Right lung (tissue), 10 donors: ENCODE data around the gene CDCA4. TPM values are rescaled to one million over a fixed set of nuclear protein-coding genes. Genes with fewer than 3 reads are reported as not detected.
"Not testable (repeated sequence)": the region's sequence is repeated elsewhere in the genome, so short reads cannot be mapped to it uniquely, and the experiment has no call there.

Experiments used
- DNase-seq, 2 donors: peaks; one replicate each; pipeline ENCODE4 v3.0.0-alpha.2; 2013
- long read RNA-seq, 8 donors: transcript quantifications; one replicate each; lab custom pipeline, GENCODE V29; 2026
- polyA plus RNA-seq, 5 donors: library from polyadenylated mRNA; unstranded; fragments of 120-200 nt; gene quantifications; one replicate each; pipeline versions ENCODE4 v1.2.1 to v1.2.3, GENCODE V29; 2013; ENCODE audit warnings: inconsistent platforms in 1 of 5, low replicate concordance in 1 of 5; ENCODE audit not compliant: insufficient read length in 5 of 5, insufficient read depth in 1 of 5

The CDCA4 gene
- 10 to 100 TPM; 18.5 to 26.6 (median 23.0) TPM for polyA plus RNA-seq
- long read RNA-seq, donor 1, transcript CDCA4-201 (2 exons, 2,513 nt), result major isoform, 17 of 17 reads
- long read RNA-seq, donor 1, partial matches to known transcripts, result 0 of 17 reads
- long read RNA-seq, donor 1, other reads (novel, unspliced or antisense), result 0 of 17 reads
- long read RNA-seq, donor 2, transcript CDCA4-201 (2 exons, 2,513 nt), result major isoform, 15 of 15 reads
- long read RNA-seq, donor 2, partial matches to known transcripts, result 0 of 15 reads
- long read RNA-seq, donor 2, other reads (novel, unspliced or antisense), result 0 of 15 reads
- long read RNA-seq, donor 3, transcript CDCA4-201 (2 exons, 2,513 nt), result major isoform, 12 of 12 reads
- long read RNA-seq, donor 3, partial matches to known transcripts, result 0 of 12 reads
- long read RNA-seq, donor 3, other reads (novel, unspliced or antisense), result 0 of 12 reads
- long read RNA-seq, donor 4, transcript CDCA4-201 (2 exons, 2,513 nt), result major isoform, 5 of 24 reads
- long read RNA-seq, donor 4, partial matches to known transcripts, result 19 of 24 reads
- long read RNA-seq, donor 4, other reads (novel, unspliced or antisense), result 0 of 24 reads
- long read RNA-seq, donor 5, transcript CDCA4-201 (2 exons, 2,513 nt), result major isoform, 31 of 31 reads
- long read RNA-seq, donor 5, partial matches to known transcripts, result 0 of 31 reads
- long read RNA-seq, donor 5, other reads (novel, unspliced or antisense), result 0 of 31 reads
- long read RNA-seq, donor 6, transcript CDCA4-201 (2 exons, 2,513 nt), result major isoform, 15 of 15 reads
- long read RNA-seq, donor 6, partial matches to known transcripts, result 0 of 15 reads
- long read RNA-seq, donor 6, other reads (novel, unspliced or antisense), result 0 of 15 reads
- long read RNA-seq, donor 7, transcript CDCA4-201 (2 exons, 2,513 nt), result major isoform, 17 of 17 reads
- long read RNA-seq, donor 7, partial matches to known transcripts, result 0 of 17 reads
- long read RNA-seq, donor 7, other reads (novel, unspliced or antisense), result 0 of 17 reads
- long read RNA-seq, donor 8, transcript CDCA4-201 (2 exons, 2,513 nt), result major isoform, 15 of 15 reads
- long read RNA-seq, donor 8, partial matches to known transcripts, result 0 of 15 reads
- long read RNA-seq, donor 8, other reads (novel, unspliced or antisense), result 0 of 15 reads

DNA sequence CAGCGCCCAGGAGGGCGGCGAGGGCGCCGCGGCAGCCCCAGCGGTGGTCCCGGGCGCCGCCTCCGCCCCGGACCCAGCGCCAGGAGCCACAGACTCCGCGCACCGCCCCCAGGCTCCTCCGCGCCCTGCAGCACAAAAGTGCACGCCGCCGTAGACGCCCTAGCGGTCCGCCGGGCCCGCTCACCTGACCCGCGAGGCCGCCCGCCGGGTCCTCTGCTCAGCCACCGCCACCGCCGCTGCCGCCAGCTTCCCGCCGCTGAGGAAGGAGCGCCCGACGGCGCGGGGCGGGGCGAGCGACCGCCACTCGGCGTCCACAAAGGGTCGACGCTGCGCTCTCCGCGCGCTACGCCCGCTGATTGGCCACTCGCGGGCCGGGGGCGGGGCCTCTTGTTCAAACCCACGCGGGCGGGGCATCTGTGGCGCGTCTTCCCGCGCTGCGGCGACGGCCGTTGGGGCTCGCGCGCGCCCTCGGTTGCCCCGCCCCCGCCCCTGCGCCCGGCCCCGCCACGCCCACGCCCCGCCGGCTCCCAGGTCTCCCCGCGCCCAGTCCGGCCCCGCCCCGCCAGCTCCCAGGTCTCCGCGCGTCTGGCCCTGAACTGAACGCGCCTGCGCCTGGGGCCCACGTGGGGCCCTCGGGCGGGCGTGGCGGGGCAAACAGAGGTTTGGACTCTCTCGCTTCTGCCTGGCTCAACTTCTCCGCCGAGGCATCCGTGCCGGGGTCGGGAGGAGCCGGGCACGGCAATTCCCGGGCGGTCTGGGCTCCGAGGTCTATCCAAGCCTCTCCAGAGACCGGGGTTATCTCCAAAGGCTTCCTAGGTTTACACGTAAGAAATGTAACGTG lies at the start of gene CDCA4:
Gene CDCA4, minus strand, starts transcription at position 269 of the 841 bp plus-strand sequence. CDS start 9,154 bp downstream, outside the sequence.
- DNase-seq, result peak; percentile 97 to 98

DNA sequence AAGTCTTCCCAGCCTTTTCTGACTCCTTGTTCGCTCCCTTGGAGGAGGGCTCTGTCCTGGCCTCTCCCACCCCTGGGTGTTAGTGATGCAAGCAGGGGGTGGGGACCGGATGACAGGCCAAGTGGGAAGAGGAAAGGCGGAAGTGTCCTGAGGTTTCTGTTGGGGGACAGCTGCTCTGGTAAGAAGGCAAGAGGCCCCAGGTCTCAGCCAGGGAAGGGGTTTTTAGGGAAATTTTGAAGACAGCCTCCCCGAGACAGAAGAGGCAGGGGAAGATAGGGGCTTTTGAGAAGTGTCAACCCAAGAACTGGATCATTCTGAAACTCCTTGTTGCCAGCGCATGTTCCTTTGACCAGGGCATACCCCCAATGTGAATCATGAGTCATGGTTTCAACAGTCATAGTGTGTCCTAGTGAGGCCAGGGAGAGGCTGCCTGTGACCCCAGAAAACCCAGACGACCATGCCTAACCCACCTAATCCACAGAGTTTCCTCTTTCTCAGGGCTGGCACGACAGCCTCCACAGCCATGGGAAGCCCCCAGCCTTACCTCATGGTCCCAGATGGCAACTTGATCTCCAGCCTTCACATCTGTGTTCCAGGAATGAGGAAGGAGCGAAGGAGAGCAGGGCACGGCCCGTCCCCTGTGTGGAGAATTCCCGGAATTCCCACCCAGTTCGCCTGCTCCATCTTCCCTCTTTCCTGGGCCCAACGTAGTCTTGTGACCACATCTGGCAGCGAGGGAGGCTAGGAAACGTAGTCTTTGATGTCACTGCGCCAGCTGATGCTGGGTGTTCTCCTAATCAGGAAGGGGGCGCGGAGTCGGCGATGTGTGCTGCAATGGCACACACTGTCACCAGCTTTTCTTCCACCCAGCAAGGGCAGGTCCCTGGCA lies 49.2 kb upstream of the CDCA4 start:
- no peak for DNase-seq

DNA sequence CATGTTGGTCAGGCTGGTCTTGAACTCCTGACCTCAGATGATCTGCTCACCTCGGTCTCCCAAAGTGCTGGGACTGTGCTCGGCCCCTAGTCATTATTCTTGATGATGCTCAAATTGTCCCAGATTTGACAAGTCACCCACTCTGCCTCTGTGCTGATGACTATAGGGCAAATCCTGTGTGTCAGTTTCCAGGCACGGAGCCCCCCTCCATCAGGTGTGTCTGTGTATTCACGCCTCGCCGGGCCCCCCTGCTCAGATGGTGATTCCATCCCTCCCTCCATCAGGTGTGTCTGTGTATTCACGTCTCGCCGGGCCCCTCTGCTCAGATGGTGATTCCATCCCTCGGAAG lies 48.6 kb upstream of the CDCA4 start:
- no peak for DNase-seq

DNA sequence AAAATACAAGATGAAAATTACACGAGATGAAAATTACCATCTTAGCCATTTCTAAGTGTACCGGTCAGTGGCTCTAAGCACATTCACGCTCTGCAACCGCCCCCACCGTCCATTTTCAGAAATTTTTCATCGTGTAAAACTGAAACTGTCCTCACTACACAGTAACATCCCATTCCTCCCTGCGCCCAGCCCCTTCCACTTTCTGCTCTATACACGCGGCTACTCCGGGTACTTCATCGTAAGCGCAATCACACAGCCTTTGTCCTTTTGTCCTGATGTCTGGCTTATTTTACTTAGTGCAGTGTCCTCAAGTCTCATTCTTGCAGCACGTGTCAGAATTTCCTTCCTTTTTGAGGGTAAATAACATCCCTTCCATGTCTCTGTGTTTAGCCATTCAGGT lies 47.9 kb upstream of the CDCA4 start:
- no peak for DNase-seq

DNA sequence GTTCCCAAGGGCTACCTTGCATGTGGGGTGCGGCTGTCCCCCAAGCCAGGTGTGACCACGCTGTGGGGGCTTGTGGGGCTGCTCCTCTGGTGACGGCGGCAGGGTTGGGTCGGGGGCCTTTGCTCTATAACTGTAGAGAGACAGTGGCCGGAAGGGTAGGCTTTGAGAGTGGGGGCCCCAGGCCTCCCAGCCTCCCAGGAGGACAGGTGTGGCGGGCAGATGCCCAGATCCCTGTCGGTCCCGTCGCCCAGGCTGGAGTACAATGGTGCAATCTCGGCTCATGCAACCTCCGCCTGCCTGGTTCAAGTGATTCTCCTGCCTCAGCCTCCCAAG lies 47.1 kb upstream of the CDCA4 start:
- no peak for DNase-seq

- no peak for DNase-seq
These were observed 46.5 kb upstream of the CDCA4 start for GRCh38 chr14:105067140-105067968.

DNA sequence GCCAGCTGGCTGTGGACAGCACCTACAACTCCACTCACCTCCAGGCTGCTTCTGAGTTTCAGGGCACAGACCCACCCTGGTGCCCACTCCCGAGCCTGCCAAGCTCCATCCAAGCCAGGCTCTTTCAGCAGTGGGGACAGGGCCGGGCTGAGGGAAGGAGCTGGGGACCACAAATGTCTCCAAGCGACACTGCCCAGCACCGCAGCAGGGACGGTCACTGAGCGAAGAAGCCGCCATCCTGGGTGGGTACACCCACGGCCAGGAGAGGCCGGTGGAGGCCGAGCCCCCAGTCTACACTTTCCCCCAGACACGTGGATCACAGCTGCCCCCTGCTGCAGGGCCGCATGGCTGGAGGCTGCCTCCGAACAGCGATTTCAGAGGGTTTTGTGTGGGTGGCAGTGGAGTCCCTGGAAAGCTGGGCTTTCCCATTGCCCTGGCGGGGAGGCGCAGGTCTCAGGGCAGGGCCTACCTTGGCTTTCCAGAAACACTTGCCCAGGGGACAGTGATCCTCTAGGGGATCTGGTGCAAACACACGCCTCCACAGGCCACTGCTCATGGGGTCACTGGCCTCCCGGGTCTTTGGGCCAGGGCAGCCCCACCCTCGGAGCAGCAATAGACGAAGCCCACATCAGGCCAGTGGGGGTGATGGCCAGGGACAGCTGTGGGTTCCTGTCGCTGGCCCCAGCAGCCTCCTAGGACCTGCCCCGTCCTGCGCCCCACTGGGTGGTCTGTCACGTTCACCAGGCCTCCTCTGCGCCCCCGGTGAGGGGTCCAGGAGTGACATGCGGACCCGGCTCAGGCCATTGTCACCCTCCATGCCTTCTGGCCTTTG lies 45.6 kb upstream of the CDCA4 start:
- DNase-seq, result no peak

DNA sequence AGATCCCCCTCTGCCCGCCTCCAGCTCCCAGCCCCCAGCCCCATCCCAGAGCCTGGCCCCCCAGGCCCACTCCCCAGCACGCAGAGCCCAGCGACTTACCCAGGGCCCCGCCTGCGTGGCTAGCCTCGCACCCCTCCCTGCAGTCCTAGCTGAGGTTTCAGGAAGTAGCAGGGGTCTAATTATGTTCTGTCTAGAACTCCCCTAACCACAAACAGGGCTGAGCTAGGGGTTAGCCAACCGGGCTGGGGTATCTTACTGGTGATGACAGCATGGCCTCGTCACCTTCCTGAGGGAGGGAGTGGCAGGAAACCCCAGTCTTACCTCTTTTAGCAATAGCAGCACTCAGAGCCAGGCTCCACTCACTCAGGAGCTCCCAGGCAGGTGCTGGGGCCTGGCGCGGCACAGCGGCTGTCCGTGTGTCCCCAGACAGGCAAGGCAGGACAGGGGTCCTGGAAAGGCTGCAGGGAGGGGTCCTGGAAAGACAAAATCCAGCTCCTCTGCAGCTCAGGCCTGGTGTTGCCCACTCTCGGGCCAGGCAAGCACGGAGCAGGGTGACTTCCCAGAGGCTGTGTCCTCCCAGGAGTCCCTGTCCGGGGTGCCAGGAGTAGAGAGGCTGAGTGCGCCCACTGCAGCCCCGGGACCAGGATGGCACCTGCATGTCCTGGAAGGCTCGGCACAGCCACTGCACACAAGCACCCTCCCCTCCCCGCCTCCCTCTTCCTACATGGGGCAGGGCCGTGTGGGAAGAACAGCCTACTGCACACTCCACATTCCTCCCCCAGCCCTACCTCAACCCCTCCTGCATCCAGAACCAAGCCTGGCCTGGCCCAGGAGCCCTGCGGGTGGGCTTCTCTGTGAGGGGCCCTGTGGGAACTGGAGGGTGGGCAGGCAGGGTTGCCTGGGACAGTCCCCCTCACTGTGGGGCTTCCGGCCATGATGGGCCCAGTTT lies 44.7 kb upstream of the CDCA4 start, which contains the start of gene GPR132:
Gene GPR132, minus strand, starts transcription at position 151 of the 949 bp plus-strand sequence. CDS start 10,010 bp downstream, outside the sequence.
- DNase-seq, result no peak

- DNase-seq, result no peak
These were observed 43.8 kb upstream of the CDCA4 start for GRCh38 chr14:105064721-105065143.

- DNase-seq, result no peak
These were observed 43.1 kb upstream of the CDCA4 start for GRCh38 chr14:105064001-105064400.

DNA sequence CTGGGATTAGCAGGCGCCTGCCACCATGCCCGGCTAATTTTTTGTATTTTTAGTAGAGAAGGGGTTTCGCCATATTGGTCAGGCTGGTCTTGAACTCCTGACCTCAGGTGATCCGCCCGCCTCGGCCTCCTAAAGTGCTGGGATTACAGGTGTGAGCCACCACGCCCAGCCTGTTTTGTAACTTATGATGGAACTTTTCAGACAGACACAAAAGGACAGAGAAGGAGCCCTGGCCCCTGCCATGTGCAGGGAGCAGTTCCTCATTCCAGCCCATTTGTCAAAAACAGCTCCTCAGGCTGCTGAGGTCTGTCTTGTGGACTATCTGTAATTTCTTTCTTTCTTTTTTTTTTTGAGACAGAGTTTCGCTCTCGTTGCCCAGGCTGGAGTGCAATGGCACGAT lies 42.6 kb upstream of the CDCA4 start:
- DNase-seq, result not testable (repeated sequence)

DNA sequence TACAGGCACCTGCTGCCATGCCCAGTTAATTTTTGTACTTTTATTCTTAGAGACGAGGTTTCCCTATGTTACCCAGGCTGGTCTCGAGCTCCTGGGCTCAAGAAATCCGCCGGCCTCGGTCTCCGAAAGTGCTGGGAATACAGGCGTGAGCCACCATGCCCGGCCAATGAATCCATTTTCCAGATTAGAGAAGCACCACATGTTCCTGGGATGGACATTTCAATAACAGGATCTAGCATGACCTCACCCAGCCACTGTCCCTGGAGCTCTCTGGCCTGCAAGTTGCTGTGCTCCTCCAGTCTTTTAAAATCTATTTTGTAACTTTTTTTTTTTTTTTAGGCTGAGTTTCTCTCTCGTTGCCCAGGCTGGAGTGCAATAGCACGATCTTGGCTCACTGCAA lies 42.2 kb upstream of the CDCA4 start:
- DNase-seq, result no peak

GRCh38 chr14:105062048-105062433 lies 41.2 kb upstream of the CDCA4 start:
- no peak for DNase-seq

DNA sequence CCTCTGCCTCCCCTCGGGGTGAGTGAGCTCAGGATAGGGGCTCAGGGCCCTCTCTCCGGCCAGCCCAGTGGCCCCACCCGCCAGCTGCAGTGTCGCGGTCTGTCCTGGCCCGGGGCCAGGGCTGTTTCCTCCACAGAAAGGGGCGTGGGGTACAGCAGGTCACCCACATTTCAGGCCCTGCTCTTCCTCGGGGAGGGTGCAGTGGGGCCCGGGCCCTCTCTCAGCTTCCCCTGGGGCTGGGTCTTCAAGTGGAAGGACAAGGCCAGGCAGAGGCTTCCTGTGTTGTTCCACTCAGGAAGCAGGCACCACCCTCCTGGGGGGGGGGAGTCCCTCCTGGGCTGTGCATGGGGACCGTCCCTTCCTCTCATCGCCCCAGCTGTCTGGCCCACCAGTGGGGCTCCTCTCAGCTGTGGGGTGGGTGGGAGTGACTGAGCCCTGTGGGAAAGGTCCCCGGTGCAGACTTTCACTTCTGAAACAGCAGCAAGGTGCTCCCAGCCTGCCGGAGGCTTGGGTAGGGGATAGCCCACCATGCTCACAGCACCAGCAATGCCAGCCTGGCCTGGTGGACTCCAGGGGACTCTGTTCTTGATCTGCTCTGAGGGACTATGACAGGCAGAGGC lies 40.7 kb upstream of the CDCA4 start:
- no peak for DNase-seq

DNA sequence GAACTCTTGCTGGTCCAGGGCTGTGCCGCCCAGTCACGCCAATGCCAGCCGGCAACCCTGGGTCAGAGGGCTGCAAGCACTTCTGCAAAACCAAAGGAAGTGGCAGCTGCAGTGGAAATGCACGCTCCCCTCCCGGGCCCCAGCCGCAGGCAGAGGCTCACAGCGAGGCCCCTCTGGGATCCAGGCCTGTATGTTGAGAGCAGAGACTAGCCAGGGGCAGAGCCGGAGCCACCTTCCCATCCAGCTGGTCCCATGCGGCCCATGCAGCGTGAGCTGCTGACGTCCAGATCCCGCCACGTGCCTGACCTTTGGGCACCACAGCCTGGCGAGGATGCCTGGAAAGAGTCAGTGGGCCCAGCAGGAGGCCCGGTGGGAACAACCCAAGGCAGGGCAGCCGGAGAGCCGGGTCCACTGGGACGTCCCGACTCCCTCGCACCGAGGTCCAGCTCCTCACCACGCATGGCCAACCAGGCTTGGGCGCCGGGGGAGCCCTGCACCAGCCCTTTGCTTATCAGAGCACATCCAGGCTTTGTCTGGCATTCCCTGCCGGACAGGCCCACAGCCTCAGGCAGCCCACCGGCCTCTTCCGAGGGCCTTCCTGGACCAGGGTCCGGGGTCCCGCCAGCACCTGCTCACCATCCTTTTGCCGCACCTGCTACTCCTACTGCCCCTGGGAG lies 40.0 kb upstream of the CDCA4 start:
- DNase-seq, result no peak
